ENCODE measurements around the gene ERP27. TPM values are rescaled to one million over a fixed set of nuclear protein-coding genes. Genes with fewer than 3 reads are reported as not detected.

The ERP27 gene
- total and polyA plus RNA-seq, 10 donors, result 1.3 to 6.4 (median 3.8) TPM

GRCh38 chr12:14963520-14963919, 25.2 kb upstream of the ERP27 start:
- peaks cover 8 to 58% (median 42%) of the 10 kb centered on the region in 6 donors for H3K4me1 ChIP-seq
- no peaks in the 10 kb centered on the region for H3K27me3 ChIP-seq (replicated peaks in 1 of 7)
- DNase-seq, result no peak
- WGBS, 5 donors, result 84 to 93% (median 87%) methylated on average over 7 of the region's 7 CpGs
- intact Hi-C loops (cut with DNase I; ENCODE audit: low total_unique reads), result no loop called here
- peak overlapping the region; percentile 86 to 94 (median 91) for H3K27ac ChIP-seq
- no peak overlapping the region for H3K4me3 ChIP-seq
- H3K9me3 ChIP-seq, result no peaks in the 10 kb centered on the region
- TF ChIP-seq POLR2AphosphoS5 (IDR thresholded peaks at IDR 0.05), result no peak
- no peak for TF ChIP-seq POLR2A (IDR thresholded peaks at IDR 0.05)
- TF ChIP-seq CTCF (IDR thresholded peaks at IDR 0.05 in 8 of 11, conservative IDR thresholded peaks at IDR 0.05 in 3 of 11), result no peak
- no peaks in the 10 kb centered on the region for H3K36me3 ChIP-seq

- H3K27ac ChIP-seq, result peak overlapping the region; percentile 86 to 94 (median 91)
- no peaks in the 10 kb centered on the region for H3K27me3 ChIP-seq (replicated peaks in 1 of 7)
- peaks cover 16 to 65% (median 49%) of the 10 kb centered on the region in 6 donors for H3K4me1 ChIP-seq
- H3K9me3 ChIP-seq, result no peaks in the 10 kb centered on the region
- intact Hi-C loops (cut with DNase I; ENCODE audit: low total_unique reads), result no loop called here
- H3K4me3 ChIP-seq, result peak overlapping the region in 2 of 8 donors; percentile 76 to 94
- WGBS, 5 donors, result 78 to 82% (median 79%) methylated on average over 3 of the region's 3 CpGs
- TF ChIP-seq POLR2AphosphoS5 (IDR thresholded peaks at IDR 0.05) (no peak), CTCF (IDR thresholded peaks at IDR 0.05 in 8 of 11, conservative IDR thresholded peaks at IDR 0.05 in 3 of 11) (no peak), POLR2A (IDR thresholded peaks at IDR 0.05) (no peak)
- H3K36me3 ChIP-seq, result no peaks in the 10 kb centered on the region
- DNase-seq, result no peak
Observed at GRCh38 chr12:14962797-14963196, 24.5 kb upstream of the ERP27 start.

- intact Hi-C loops (cut with DNase I; ENCODE audit: low total_unique reads), result no loop called here
- H3K4me3 ChIP-seq, result peak overlapping the region in 7 of 8 donors; percentile 8 to 94 (median 76)
- no peaks in the 10 kb centered on the region for H3K9me3 ChIP-seq
- H3K27me3 ChIP-seq (replicated peaks in 1 of 7), result no peaks in the 10 kb centered on the region
- 26 to 44% (median 38%) methylated on average over 3 of the region's 3 CpGs for WGBS, 5 donors
- peaks cover 0 to 6% (median 0%) of the 10 kb centered on the region in 6 donors for H3K36me3 ChIP-seq
- no peak for TF ChIP-seq CTCF (IDR thresholded peaks at IDR 0.05 in 8 of 11, conservative IDR thresholded peaks at IDR 0.05 in 3 of 11)
- TF ChIP-seq POLR2AphosphoS5 (IDR thresholded peaks at IDR 0.05), result no peak
- no peak for TF ChIP-seq POLR2A (IDR thresholded peaks at IDR 0.05)
- H3K4me1 ChIP-seq, result peaks cover 21 to 72% (median 55%) of the 10 kb centered on the region in 6 donors
- no peak for DNase-seq
- peak overlapping the region; percentile 86 to 94 (median 91) for H3K27ac ChIP-seq
Observed at GRCh38 chr12:14962153-14962539, 23.8 kb upstream of the ERP27 start.

GRCh38 chr12:14961466-14962152, 23.3 kb upstream of the ERP27 start, which contains the start of gene ARHGDIB:
TSS of gene ARHGDIB (minus strand) at chr12:14961601. CDS start at chr12:14950712, 10,889 bp downstream.
- peak in 1 of 3 donors; percentile 81 for TF ChIP-seq POLR2A (IDR thresholded peaks at IDR 0.05)
- TF ChIP-seq POLR2AphosphoS5 (IDR thresholded peaks at IDR 0.05), result peak in 2 of 3 donors; percentile 63 to 92
- no peak for TF ChIP-seq CTCF (IDR thresholded peaks at IDR 0.05 in 8 of 11, conservative IDR thresholded peaks at IDR 0.05 in 3 of 11)
- peak within 1 kb of the TSS; percentile 59 to 94 (median 74) for H3K4me3 ChIP-seq
- peak; percentile 89 for DNase-seq
- peaks cover 0 to 9% (median 0%) of the 10 kb centered on the region in 6 donors for H3K36me3 ChIP-seq
- no peaks in the 10 kb centered on the region for H3K27me3 ChIP-seq (replicated peaks in 1 of 7)
- whole genome bisulfite sequencing, 5 donors, result 6 to 16% (median 10%) methylated on average over 14 of the region's 14 CpGs
- H3K27ac ChIP-seq, result peak within 1 kb of the TSS; percentile 86 to 94 (median 91)
- peaks cover 27 to 77% (median 61%) of the 10 kb centered on the region in 6 donors for H3K4me1 ChIP-seq
- intact Hi-C loops (cut with DNase I; ENCODE audit: low total_unique reads), result loop anchor here (2.0 kb wide), 1 partner anchor 21 kb away; no protein-coding TSS in a partner anchor
- no peaks in the 10 kb centered on the region for H3K9me3 ChIP-seq
